Measurements from ENCODE around the gene KLK2.

The KLK2 gene

GRCh38 chr19:50832666-50833065, 40.6 kb upstream of the KLK2 start:
- DNase-seq (ENCODE audit: low spot score): no peak
- in situ Hi-C loops (cut with MboI; ENCODE audit: low pct_unique_long_range_greater_than_20kb, low sequenced_read_pairs, unreplicated experiment): no loop called here
- no peak for TF ChIP-seq CTCF (IDR thresholded peaks at IDR 0.05; ENCODE audit: extremely low read depth, insufficient read depth, missing control alignments)

GRCh38 chr19:50833117-50833801, 40.0 kb upstream of the KLK2 start, which contains the start of gene KLK15:
Gene KLK15 (minus strand): TSS chr19:50833574. CDS start chr19:50831492, 2,082 bp downstream.
- in situ Hi-C loops (cut with MboI; ENCODE audit: low pct_unique_long_range_greater_than_20kb, low sequenced_read_pairs, unreplicated experiment): no loop called here
- DNase-seq (ENCODE audit: low spot score): peak; percentile 12
- no peak for TF ChIP-seq CTCF (IDR thresholded peaks at IDR 0.05; ENCODE audit: extremely low read depth, insufficient read depth, missing control alignments)

GRCh38 chr19:50833802-50834167, 39.5 kb upstream of the KLK2 start:
- no peak for TF ChIP-seq CTCF (IDR thresholded peaks at IDR 0.05; ENCODE audit: extremely low read depth, insufficient read depth, missing control alignments)
- no peak for DNase-seq (ENCODE audit: low spot score)
- in situ Hi-C loops (cut with MboI; ENCODE audit: low pct_unique_long_range_greater_than_20kb, low sequenced_read_pairs, unreplicated experiment): no loop called here

- DNase-seq (ENCODE audit: low spot score): no peak
- in situ Hi-C loops (cut with MboI; ENCODE audit: low pct_unique_long_range_greater_than_20kb, low sequenced_read_pairs, unreplicated experiment): no loop called here
- no peak for TF ChIP-seq CTCF (IDR thresholded peaks at IDR 0.05; ENCODE audit: extremely low read depth, insufficient read depth, missing control alignments)
Measured at GRCh38 chr19:50835103-50835784, 38.0 kb upstream of the KLK2 start.

GRCh38 chr19:50835785-50836542, 37.3 kb upstream of the KLK2 start:
- TF ChIP-seq CTCF (IDR thresholded peaks at IDR 0.05; ENCODE audit: extremely low read depth, insufficient read depth, missing control alignments): peak; percentile 3
- in situ Hi-C loops (cut with MboI; ENCODE audit: low pct_unique_long_range_greater_than_20kb, low sequenced_read_pairs, unreplicated experiment): no loop called here
- DNase-seq (ENCODE audit: low spot score): peak; percentile 93

- peak; percentile 24 for DNase-seq (ENCODE audit: low spot score)
- no peak for TF ChIP-seq CTCF (IDR thresholded peaks at IDR 0.05; ENCODE audit: extremely low read depth, insufficient read depth, missing control alignments)
- in situ Hi-C loops (cut with MboI; ENCODE audit: low pct_unique_long_range_greater_than_20kb, low sequenced_read_pairs, unreplicated experiment): no loop called here
Measured at GRCh38 chr19:50836543-50837195, 36.6 kb upstream of the KLK2 start.
